Right forelimb (tissue), 1 donor: ENCODE results near the gene PRPS2.

Experiments used
- DNase-seq: peaks from one replicate; pipeline ENCODE4 v3.0.0-alpha.2; 2018

PRPS2 gene

GRCh38 chrX:12819222-12819621 is 28.0 kb downstream of the PRPS2 start:
- no peak for DNase-seq

GRCh38 chrX:12820737-12821136 is 29.5 kb downstream of the PRPS2 start:
- no peak for DNase-seq

- DNase-seq: no peak
These were observed 33.7 kb downstream of the PRPS2 start for GRCh38 chrX:12824944-12825343.

- DNase-seq: no peak
These were observed 34.6 kb downstream of the PRPS2 start for GRCh38 chrX:12825801-12826200.

GRCh38 chrX:12843061-12843667 is 52.0 kb downstream of the PRPS2 start:
- DNase-seq: no peak

GRCh38 chrX:12843668-12844279 is 52.6 kb downstream of the PRPS2 start:
- DNase-seq: no peak

- DNase-seq: no peak
These were observed 53.1 kb downstream of the PRPS2 start for GRCh38 chrX:12844319-12844718.

GRCh38 chrX:12865359-12865758 is 74.1 kb downstream of the PRPS2 start:
- no peak for DNase-seq

GRCh38 chrX:12866451-12867377 is 75.5 kb downstream of the PRPS2 start, which contains the start of gene TLR7:
Gene TLR7 (plus strand): TSS chrX:12867072. CDS start chrX:12867579, 507 bp downstream.
- no peak for DNase-seq

- DNase-seq: no peak
These were observed 76.5 kb downstream of the PRPS2 start for GRCh38 chrX:12867685-12868084.

- DNase-seq: no peak
These were observed 77.5 kb downstream of the PRPS2 start for GRCh38 chrX:12868747-12869146.

- DNase-seq: no peak
These were observed 80.0 kb downstream of the PRPS2 start for GRCh38 chrX:12871257-12871656.

GRCh38 chrX:12872741-12873140 is 81.5 kb downstream of the PRPS2 start:
- DNase-seq: no peak
